Mucosa of gallbladder (tissue), 1 donor: ENCODE results near the gene EDARADD. TPM values are rescaled to one million over a fixed set of nuclear protein-coding genes. Genes with fewer than 3 reads are reported as not detected.

ENCODE experiments used
- DNase-seq: peaks from one replicate; pipeline ENCODE4 v3.0.0-alpha.2; 2020; ENCODE audit warnings: low spot score
- total RNA-seq: library from RNA; stranded (reverse); gene quantifications from one replicate; pipeline ENCODE4 v1.2.1, GENCODE V29; 2021
- donor health status: DM: no; HTN: no; CAD: no.

EDARADD gene
- total RNA-seq, 1 donor from 2014 or later, result 7.4 TPM

GRCh38 chr1:236394879-236395229 is 768 bp downstream of the EDARADD start:
- DNase-seq, result peak; percentile 10

DNA sequence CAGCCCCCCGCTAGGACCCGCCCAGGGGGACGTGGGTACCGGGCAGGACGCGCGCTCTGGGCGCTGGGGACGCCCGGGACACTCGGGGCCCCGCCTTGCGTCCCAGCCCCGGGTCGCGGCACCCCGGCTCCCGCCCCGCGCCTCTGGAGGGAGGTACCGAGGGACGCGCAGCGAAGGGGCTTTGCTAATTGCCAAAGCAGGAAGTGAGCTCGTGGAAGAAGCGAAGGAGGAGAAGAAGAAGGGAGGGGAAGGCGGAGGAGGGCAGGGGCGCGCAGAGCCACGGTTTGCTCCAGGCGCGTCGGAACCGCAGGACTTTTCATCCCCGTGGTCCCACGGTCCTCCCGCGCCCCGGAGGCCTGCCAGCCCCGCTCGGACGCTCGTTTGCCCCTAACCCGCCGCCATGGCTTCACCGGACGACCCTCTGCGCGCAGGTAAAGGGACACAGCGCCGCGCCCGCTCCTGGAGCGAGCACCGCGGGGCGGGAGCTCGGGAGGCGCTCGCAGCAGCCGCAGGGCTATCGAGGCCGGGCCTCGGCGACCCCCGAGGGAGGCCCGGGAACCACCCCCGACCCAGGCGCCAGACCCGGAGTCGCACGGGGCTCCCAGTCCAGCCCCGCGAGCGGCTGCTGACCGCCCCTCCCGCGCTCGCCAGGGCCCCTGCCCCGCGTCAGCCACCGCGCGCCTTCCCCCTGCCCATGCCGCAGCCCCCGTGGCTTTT is 1.3 kb downstream of the EDARADD start:
- DNase-seq, result peak; percentile 17

- no peak for DNase-seq
Observed at GRCh38 chr1:236395947-236396664, 2.0 kb downstream of the EDARADD start.

DNA sequence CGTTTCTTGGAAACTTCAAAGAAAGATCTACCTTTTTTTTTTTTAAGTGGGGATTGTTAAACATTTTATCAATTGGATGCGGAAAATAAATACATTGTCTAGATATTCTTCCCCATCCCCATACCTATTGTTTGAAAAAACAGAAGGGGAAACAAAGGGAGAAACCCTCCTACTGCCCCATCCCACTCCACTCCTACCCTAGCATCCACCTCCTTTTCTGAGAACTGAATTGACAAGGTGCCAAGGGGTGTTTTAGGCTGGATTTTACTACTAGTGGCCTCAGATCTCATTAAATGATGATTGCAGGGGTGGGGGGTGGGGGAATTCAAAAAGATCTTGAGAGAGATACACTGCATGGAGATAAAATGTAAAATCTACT is 2.6 kb downstream of the EDARADD start:
- no peak for DNase-seq

DNA sequence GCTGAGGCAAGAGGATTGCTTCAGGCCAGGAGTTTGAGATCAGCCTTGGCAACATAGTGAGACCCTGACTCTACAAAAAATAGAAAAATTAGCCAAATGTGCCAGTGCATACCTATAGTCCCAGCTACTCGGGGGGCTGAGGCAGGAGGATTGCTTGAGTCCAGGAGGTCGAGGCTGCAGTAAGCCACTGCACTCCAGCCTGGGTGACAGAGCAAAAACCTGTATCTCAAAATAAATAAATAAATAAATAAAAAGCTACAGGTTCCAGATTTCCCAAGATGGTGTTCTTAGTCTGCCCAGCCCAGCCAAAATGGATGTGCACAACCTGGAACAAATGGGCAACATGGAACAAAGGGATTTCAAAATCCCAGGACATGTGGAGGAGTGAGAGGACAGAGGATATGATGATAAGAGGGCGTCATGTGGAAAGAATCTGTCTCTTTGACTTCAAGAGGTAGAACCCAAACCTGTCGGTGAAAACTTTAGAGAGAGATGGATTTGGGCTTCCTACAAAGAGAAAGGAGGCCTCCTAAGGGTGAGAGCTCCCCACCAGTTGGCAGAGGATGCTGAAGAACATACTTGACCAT is 3.2 kb downstream of the EDARADD start:
- no peak for DNase-seq

DNA sequence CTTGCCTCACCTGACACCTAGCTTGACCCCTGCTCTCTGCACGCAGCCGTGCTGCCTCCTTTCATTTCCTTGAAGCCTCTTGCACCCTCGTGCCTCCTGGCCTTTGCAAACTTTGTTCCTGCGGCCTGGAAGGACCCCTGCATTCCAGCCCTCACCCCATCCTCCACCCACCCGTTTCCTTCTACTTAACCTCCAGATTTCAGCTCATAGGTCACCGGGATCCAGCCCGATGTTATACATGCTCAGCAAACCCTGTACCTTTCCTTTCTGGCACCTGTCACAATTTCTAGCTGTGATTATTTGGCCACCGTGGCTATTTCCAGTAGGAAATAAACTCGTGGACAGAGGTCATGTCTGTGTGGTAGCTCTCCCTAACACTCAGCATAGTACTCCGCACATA is 4.5 kb downstream of the EDARADD start:
- DNase-seq, result peak; percentile 26

- DNase-seq, result no peak
Observed at GRCh38 chr1:236400061-236400603, 6.0 kb downstream of the EDARADD start.

DNA sequence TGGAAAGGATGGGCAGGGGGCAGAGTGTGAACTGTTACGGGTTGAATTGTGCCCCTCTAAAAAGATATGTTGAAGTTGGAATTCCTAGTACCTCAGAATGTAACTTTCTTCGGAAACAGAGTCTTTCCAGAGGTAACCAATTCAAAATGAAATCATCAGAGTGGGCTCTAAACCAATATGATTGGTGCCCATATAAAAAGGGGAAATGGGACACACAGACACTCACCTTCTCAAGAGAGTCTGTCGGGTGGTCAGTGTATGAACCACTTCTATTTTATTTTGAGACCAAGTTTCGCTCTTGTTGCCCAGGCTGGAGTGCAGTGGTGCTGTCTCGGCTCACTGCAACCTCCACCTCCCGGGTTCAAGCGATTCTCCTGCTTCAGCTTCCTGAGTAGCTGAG is 7.6 kb downstream of the EDARADD start:
- no peak for DNase-seq

- no peak for DNase-seq
Observed at GRCh38 chr1:236403905-236404696, 10.0 kb downstream of the EDARADD start.

- no peak for DNase-seq
Observed at GRCh38 chr1:236407059-236407458, 13.0 kb downstream of the EDARADD start.

DNA sequence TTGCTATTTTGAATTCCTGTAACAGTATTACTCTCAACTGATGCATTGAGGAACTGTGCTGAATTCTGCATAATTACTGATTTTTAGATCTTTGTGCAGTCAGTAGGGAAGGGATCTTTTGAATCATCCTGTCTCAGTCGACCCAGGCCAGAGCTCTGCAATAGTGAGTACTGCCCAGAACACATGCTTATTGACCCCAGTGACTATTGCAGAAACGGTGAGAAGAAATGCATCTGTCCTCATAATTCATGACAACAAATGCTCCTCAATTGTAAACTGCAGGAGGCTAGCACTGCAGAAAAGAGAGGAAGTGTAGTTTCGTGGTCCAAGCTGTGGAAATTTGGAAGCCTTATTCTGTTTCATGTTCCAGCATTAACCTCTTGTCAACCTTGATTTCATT is 19.6 kb downstream of the EDARADD start:
- DNase-seq, result no peak

DNA sequence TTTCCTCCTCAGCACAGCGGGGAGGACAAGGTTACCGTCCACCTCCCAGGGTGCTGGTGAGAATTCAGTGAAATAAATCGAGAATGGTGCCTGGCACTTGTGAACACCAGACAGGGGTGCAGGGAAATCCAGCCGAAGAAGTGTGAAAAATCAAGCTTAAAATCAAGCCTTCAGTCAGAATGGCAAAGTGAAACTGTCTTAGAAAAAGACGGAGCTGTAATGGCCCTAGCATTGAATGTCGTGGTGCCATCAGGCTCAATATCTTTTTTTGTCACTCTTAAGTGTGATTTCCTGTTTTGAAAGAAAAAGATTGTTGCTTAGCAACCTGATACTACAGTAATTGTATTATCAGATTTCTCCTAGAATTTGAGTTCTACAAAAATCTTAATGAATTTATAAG is 22.1 kb downstream of the EDARADD start:
- DNase-seq, result no peak

DNA sequence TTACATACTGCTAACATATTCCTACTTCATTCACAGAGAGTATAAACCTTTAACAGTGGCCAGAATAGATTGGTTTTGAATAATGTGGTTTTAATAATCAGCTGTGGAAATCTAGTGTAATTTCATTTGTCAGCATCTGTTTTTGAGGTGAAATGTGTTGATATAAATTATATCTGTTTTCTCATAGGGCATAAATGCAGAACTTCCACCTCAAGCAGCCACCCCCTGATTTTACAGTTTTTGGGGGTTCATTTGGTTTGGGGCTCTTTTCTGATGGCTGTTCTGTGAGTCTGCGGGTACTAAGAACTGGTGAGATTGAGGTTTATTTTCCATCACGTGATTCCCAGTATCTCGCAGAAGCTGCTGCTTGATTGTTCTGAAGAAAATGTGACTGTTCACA is 23.2 kb downstream of the EDARADD start:
- no peak for DNase-seq

GRCh38 chr1:236419502-236419901 is 25.4 kb downstream of the EDARADD start:
- no peak for DNase-seq

DNA sequence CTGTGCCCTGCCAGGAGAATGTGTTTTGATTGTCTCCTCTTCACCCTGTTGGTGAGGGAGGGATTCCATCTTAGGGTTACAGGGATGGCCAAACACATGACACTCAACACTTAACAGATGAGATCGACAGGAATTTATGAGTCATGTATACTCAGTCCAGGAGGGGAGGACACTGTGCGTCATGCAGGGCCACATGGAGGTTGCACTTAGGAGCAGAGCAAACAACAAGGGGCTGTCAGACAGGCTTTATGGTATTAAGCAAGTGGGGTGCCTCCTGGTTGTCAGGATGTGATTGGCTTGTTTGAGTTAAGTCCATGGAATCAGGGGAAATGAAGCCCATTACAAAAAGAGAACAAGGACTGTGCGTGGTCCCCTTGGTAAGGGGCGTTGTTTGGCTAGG is 26.9 kb downstream of the EDARADD start:
- no peak for DNase-seq

GRCh38 chr1:236421850-236422516 is 27.9 kb downstream of the EDARADD start:
- DNase-seq, result no peak

DNA sequence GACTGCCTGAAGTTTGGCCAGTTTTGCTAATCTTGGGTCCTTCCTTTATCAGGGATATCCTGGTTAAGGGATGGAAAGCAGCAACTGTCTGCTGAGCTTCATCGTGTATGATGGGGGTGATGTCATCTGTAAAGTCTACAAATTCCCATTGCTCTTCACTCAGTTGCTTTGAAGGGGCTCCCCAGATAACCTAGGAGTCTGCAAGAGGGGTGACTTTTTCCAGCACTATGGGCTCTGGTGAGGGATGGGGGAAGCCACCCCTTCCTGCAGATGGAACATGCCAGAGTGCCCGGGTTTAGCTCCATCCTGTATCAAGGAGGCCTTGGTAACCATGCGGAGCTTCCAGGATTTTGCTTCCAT is 28.4 kb downstream of the EDARADD start:
- DNase-seq, result no peak

GRCh38 chr1:236425031-236425663 is 31.1 kb downstream of the EDARADD start:
- no peak for DNase-seq

- no peak for DNase-seq
Observed at GRCh38 chr1:236426215-236426614, 32.1 kb downstream of the EDARADD start.

DNA sequence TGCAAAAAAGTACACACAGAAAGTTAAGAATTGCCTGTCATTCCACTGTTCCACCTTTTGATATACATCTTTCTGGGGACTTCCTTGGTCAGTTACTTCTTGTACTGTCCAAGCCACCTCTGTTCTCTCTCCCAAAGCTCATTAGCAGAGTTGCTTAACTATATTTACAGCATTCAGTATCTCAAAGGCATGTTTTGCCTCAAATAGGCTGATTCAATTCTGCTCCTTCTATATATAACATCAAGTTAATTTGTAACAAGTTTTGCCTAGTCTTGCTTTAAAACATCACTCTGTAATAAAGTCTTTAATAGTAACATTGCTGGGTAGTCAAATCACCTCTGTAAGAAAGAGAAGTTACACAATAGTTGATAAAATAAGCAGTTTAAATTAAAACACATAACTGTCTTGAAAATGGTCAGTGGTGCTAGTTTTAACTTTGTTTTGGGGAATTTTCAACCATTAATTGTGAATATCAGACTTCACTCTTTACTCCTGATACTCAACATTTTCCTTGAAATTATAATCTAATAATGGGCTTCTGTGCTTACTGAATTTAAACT is 35.7 kb downstream of the EDARADD start:
- no peak for DNase-seq

GRCh38 chr1:236433819-236434315 is 39.8 kb downstream of the EDARADD start:
- DNase-seq, result no peak
